GM13976 (cell line): ENCODE measurements around the gene FAM83D.

ENCODE experiments used
- DNase-seq: peaks from one replicate; pipeline ENCODE4 v3.0.0; 2012; ENCODE audit warnings: low spot score
- CTCF ChIP-seq: IDR thresholded peaks from 2 replicates; pipeline ENCODE4 v1.5.1; 2012; ENCODE audit warnings: borderline replicate concordance, mild to moderate bottlenecking; ENCODE audit not compliant: insufficient read depth; ENCODE audit errors: extremely low read depth, missing control alignments, control extremely low read depth
- in situ Hi-C: fragments of 300-500 bp; cut with MboI; formaldehyde crosslinking; loops from one replicate; pipeline ENCODE4 v1.12.0; 2022; ENCODE audit warnings: low sequenced_read_pairs, mixed read lengths, inconsistent platforms; ENCODE audit not compliant: unreplicated experiment

The FAM83D gene

GRCh38 chr20:38947931-38948362 is 21.7 kb downstream of the FAM83D start:
- DNase-seq = no peak
- no peak for TF ChIP-seq CTCF
- in situ Hi-C loops = no loop called here

- in situ Hi-C loops = no loop called here
- no peak for DNase-seq
- TF ChIP-seq CTCF = no peak
These were observed 24.0 kb downstream of the FAM83D start for GRCh38 chr20:38950254-38950653.

DNA sequence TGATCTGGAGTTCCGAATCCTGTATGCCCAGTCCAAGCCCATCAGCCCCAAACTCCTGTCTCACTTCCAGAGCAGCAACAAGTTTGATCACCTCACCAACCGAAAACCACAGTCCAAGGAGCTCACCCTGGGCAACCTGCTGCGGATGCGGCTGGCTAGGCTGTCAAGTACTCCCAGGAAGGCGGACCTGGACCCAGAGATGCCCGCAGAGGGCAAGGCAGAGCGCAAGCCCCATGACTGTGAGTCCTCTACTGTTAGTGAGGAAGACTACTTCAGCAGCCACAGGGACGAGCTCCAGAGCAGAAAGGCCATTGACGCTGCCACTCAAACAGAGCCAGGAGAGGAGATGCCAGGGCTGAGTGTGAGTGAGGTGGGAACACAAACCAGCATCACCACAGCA is 25.4 kb downstream of the FAM83D start:
- no peak for DNase-seq
- in situ Hi-C loops = no loop called here
- no peak for TF ChIP-seq CTCF

GRCh38 chr20:38952153-38952552 is 25.9 kb downstream of the FAM83D start:
- no peak for DNase-seq
- in situ Hi-C loops = no loop called here
- TF ChIP-seq CTCF = no peak

DNA sequence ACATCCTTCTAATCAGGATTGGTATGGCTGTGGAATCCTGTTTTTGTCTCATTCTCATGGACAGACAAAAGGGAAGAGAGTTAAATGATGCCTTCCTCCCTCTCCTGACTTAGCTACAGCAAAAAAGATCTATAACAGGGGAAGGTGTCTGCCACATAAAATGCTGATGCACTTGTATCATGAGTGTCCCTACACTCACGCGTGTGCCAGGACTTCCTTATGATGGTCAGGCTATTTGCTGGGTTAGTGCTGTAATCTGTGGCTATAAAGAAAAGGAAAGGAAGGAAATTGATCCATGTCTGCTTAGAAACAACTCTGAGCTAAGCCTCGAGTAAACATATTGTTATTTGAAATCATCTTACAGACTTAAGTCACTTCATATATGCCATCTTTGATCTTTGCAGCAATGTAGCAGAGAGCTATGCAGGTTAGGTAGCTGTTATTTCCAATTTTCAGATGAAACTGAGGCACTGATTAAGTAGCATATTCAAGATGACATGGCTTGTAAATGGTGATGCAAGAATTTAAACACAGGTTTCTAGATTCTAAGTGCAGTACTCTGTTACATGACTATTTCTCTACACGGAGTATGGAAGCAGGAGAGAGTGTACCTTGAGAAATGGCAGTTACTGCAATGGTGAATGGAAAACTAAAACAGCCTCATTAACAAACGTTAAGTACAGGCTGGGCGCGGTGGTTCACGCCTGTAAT is 27.6 kb downstream of the FAM83D start:
- DNase-seq = no peak
- TF ChIP-seq CTCF = no peak
- in situ Hi-C loops = no loop called here

DNA sequence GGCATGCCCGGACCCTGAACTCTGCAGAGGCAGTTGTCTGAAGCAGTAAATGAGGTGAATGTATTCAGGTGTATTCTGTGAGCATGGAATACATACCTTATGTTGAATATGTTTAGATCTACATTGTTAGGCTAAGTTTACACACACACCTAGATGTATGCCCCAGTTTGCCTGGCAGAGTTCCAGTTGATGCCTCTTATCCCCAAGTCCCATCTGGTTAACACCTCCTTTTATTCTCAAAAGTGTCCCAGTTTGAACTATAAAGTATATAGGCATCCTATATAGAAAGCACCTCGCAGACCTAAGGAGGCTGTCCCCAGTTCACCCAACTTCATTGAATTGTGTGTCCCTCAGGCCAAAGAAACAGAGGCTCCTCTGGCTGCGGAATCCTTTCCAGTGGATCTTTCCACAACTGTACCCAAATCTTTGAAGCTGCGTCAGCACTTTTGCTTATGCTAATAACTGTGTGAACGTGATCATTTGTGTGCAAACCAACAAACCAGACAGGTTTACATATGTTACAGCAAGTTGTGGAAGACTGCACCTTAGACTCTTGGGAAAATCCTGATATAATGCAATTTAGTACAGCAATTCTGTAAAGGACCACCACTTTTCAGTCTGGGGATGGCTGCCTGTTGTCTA is 31.1 kb downstream of the FAM83D start:
- no peak for DNase-seq
- TF ChIP-seq CTCF = no peak
- in situ Hi-C loops = no loop called here
